Keratinocyte (primary cell): ENCODE data around the gene ATN1. TPM values are rescaled to one million over a fixed set of nuclear protein-coding genes. Genes with fewer than 3 reads are reported as not detected.

Source experiments
- DNase-seq: peaks from one replicate; pipeline ENCODE4 v3.0.0-alpha.2; 2011; ENCODE audit warnings: low read depth, missing footprints, low spot score
- FAIRE-seq: peaks from 2 replicates; lab custom pipeline; 2011; peaks lifted over from hg19 to GRCh38; lab: Jason Lieb, UNC
- H2AFZ ChIP-seq: 2 replicates; pipeline ENCODE4 v1.6.0; 2012; ENCODE audit warnings: low read length, control low read depth, inconsistent platforms; ENCODE audit not compliant: control insufficient read depth
- H3K27ac ChIP-seq: 2 replicates; pipeline ENCODE4 v1.5.1; 2011; ENCODE audit warnings: low read length; ENCODE audit not compliant: control insufficient read depth, insufficient read depth
- H3K27me3 ChIP-seq: 3 replicates; pipeline ENCODE4 v1.6.0; 2011; ENCODE audit warnings: low read length; ENCODE audit not compliant: control insufficient read depth, insufficient read depth; ENCODE audit errors: extremely low read depth
- H3K36me3 ChIP-seq, 2 experiments: 2 replicates in 1 of 2; 3 replicates in 1 of 2; pipeline ENCODE4 v1.5.1; 2011; ENCODE audit warnings: low read length in 2 of 2, mild to moderate bottlenecking in 1 of 2; ENCODE audit not compliant: control insufficient read depth in 2 of 2, insufficient read depth in 2 of 2; ENCODE audit errors: extremely low read depth in 1 of 2
- H3K4me1 ChIP-seq: 3 replicates; pipeline ENCODE4 v1.5.1; 2011; ENCODE audit warnings: low read length; ENCODE audit not compliant: control insufficient read depth, insufficient read depth; ENCODE audit errors: extremely low read depth
- H3K4me2 ChIP-seq: 3 replicates; pipeline ENCODE4 v1.6.0; 2011; ENCODE audit warnings: low read depth, low read length; ENCODE audit not compliant: control insufficient read depth, insufficient read depth; ENCODE audit errors: extremely low read depth
- H3K4me3 ChIP-seq, 3 experiments: fragments of 200-600 bp in 1 of 3; sonication (generic) in 1 of 3; 2 replicates in 2 of 3; 3 replicates in 1 of 3; pipeline ENCODE4 v1.5.1; 2011 to 2016; ENCODE audit warnings: low read length in 3 of 3, mild to moderate bottlenecking in 3 of 3, control low read depth in 2 of 3, inconsistent platforms in 1 of 3, low read depth in 1 of 3, mixed read lengths in 1 of 3, mixed run types in 1 of 3, moderate library complexity in 1 of 3; ENCODE audit not compliant: control insufficient read depth in 2 of 3, insufficient read depth in 2 of 3; ENCODE audit errors: extremely low read depth in 1 of 3
- H3K79me2 ChIP-seq: 2 replicates; pipeline ENCODE4 v1.6.0; 2012; ENCODE audit warnings: low read length; ENCODE audit not compliant: control insufficient read depth, insufficient read depth
- H3K9ac ChIP-seq: 3 replicates; pipeline ENCODE4 v1.6.0; 2011; ENCODE audit warnings: low read length; ENCODE audit not compliant: control insufficient read depth, insufficient read depth; ENCODE audit errors: extremely low read depth
- H3K9me1 ChIP-seq: 3 replicates; pipeline ENCODE4 v1.6.0; 2011; ENCODE audit warnings: low read length; ENCODE audit not compliant: control insufficient read depth, insufficient read depth; ENCODE audit errors: extremely low read depth
- H3K9me3 ChIP-seq: 2 replicates; pipeline ENCODE4 v1.5.1; 2012; ENCODE audit warnings: low read depth, low read length; ENCODE audit not compliant: control insufficient read depth
- H4K20me1 ChIP-seq: 3 replicates; pipeline ENCODE4 v1.6.0; 2011; ENCODE audit warnings: low read length; ENCODE audit not compliant: control insufficient read depth, insufficient read depth; ENCODE audit errors: extremely low read depth
- CTCF ChIP-seq, 3 experiments: IDR thresholded peaks in 1 of 3; conservative IDR thresholded peaks in 1 of 3; optimal IDR thresholded peaks in 1 of 3; 2 replicates in 2 of 3; 3 replicates in 1 of 3; pipeline versions ENCODE3 to v1.5.1; 2011; ENCODE audit warnings: low read length in 3 of 3, mild to moderate bottlenecking in 3 of 3, moderate library complexity in 2 of 3, control low read depth in 1 of 3, inconsistent platforms in 1 of 3; ENCODE audit not compliant: insufficient read depth in 2 of 3; ENCODE audit errors: extremely low read depth in 1 of 3
- EZH2 ChIP-seq: IDR thresholded peaks from one replicate; pipeline ENCODE4 v1.6.1; 2012; ENCODE audit warnings: inconsistent platforms, mild to moderate bottlenecking, low read length, moderate library complexity
- dilution Hi-C: fragments of 300-500 bp; cut with MboI; formaldehyde crosslinking; loops from one replicate; pipeline ENCODE4 v1.7.0; 2020; ENCODE audit warnings: low sequenced_read_pairs; ENCODE audit not compliant: extremely low pct_ligation_motif_present
- polyA plus RNA-seq, 5 experiments: library from polyadenylated mRNA; depleted of rRNA in 3 of 5; stranded (reverse) in 3 of 5; stranded (forward) in 1 of 5; unstranded in 1 of 5; fragments of >200 nt; gene quantifications; 1 replicate in 1 of 5; 2 replicates in 3 of 5; 3 replicates in 1 of 5; pipeline versions ENCODE4 v1.2.1 to v1.2.3, GENCODE V29; 2011 to 2012; ENCODE audit warnings: missing spikeins in 2 of 5, low read depth in 1 of 5, low replicate concordance in 1 of 5

Gene ATN1
- polyA plus RNA-seq, 1 donor (not counting 4 experiments of a cell fraction or from before 2014, with no cell fraction given), result 6.2 TPM

GRCh38 chr12:6974180-6974579, 46.4 kb downstream of the ATN1 start:
- no peak overlapping the region for H3K4me2 ChIP-seq
- H3K9me3 ChIP-seq, result no peaks in the 10 kb centered on the region
- H3K9ac ChIP-seq, result no peak overlapping the region
- peaks cover 46% of the 10 kb centered on the region for H3K79me2 ChIP-seq
- dilution Hi-C loops, result no loop called here
- peaks cover 27% of the 10 kb centered on the region for H3K4me1 ChIP-seq
- no peaks in the 10 kb centered on the region for H3K27me3 ChIP-seq
- no peak overlapping the region for H2AFZ ChIP-seq
- peaks cover 28 to 57% of the 10 kb centered on the region in 2 experiments for H3K36me3 ChIP-seq
- no peak for TF ChIP-seq EZH2
- no peak for TF ChIP-seq CTCF (optimal IDR thresholded peaks at IDR 0.05 in 1 of 3, IDR thresholded peaks at IDR 0.05 in 1 of 3, conservative IDR thresholded peaks at IDR 0.05 in 1 of 3; ENCODE audit: extremely low read depth in 1 of 3, insufficient read depth in 2 of 3, low read length in 3 of 3)
- H4K20me1 ChIP-seq, result peaks cover 3% of the 10 kb centered on the region
- FAIRE-seq, result no peak
- no peak overlapping the region for H3K4me3 ChIP-seq
- no peak for DNase-seq
- no peak overlapping the region for H3K27ac ChIP-seq
- no peaks in the 10 kb centered on the region for H3K9me1 ChIP-seq

GRCh38 chr12:6975297-6976032, 47.7 kb downstream of the ATN1 start:
- Histone ChIP-seq H3K9me3 (no peaks in the 10 kb centered on the region), H3K4me1 (peaks cover 30% of the 10 kb centered on the region), H3K27ac (no peak overlapping the region), H3K9me1 (no peaks in the 10 kb centered on the region), H3K27me3 (no peaks in the 10 kb centered on the region), H4K20me1 (peaks cover 3% of the 10 kb centered on the region), H3K36me3 (peaks cover 28 to 62% of the 10 kb centered on the region in 2 experiments), H3K79me2 (peaks cover 34% of the 10 kb centered on the region), H2AFZ (no peak overlapping the region), H3K4me2 (no peak overlapping the region), H3K9ac (no peak overlapping the region), H3K4me3 (no peak overlapping the region)
- TF ChIP-seq CTCF (optimal IDR thresholded peaks at IDR 0.05 in 1 of 3, IDR thresholded peaks at IDR 0.05 in 1 of 3, conservative IDR thresholded peaks at IDR 0.05 in 1 of 3; ENCODE audit: extremely low read depth in 1 of 3, insufficient read depth in 2 of 3, low read length in 3 of 3) (no peak), EZH2 (no peak)
- dilution Hi-C loops, result no loop called here
- DNase-seq (no peak), FAIRE-seq (no peak)
